Natural killer cell (primary cell): Measurements from ENCODE around the gene LCN9. TPM values are rescaled to one million over a fixed set of nuclear protein-coding genes. Genes with fewer than 3 reads are reported as not detected.

Source experiments
- ATAC-seq, 3 donors: fragments of 150-1000 bp in 2 of 3; fragments of 200-7000 bp in 1 of 3; cut with Tn5 transposase; 1 replicate in 1 of 3; 2 replicates in 2 of 3; pipeline ENCODE4 v1.10.0; 2021; ENCODE audit warnings: mild to moderate bottlenecking in 2 of 3, moderate library complexity in 2 of 3
- DNase-seq, 2 donors: peaks; one replicate each; pipeline versions ENCODE4 v3.0.0 to v3.0.0-alpha.2; 2013 to 2021; ENCODE audit warnings: mixed read lengths in 1 of 2
- H3K27ac ChIP-seq: one replicate; pipeline ENCODE4 v1.5.1; 2013; ENCODE audit warnings: mild to moderate bottlenecking, low read length
- H3K27me3 ChIP-seq: one replicate; pipeline ENCODE4 v1.6.1; 2013; ENCODE audit warnings: low read length; ENCODE audit not compliant: control insufficient read depth, insufficient read depth
- H3K36me3 ChIP-seq: one replicate; pipeline ENCODE4 v1.6.1; 2013; ENCODE audit warnings: low read length; ENCODE audit not compliant: control insufficient read depth, insufficient read depth
- H3K4me1 ChIP-seq: one replicate; pipeline ENCODE4 v1.6.1; 2013; ENCODE audit warnings: low read length; ENCODE audit not compliant: control insufficient read depth, insufficient read depth
- H3K4me3 ChIP-seq: one replicate; pipeline ENCODE4 v1.5.1; 2013; ENCODE audit warnings: low read length
- H3K9me3 ChIP-seq: one replicate; pipeline ENCODE4 v1.6.1; 2013; ENCODE audit warnings: low read length; ENCODE audit not compliant: control insufficient read depth, insufficient read depth
- H3K27ac Mint-ChIP-seq, 2 donors: one replicate each; pipeline ENCODE4 v1.8.0; 2022; ENCODE audit warnings: mild to moderate bottlenecking in 2 of 2, mixed read lengths in 2 of 2, moderate library complexity in 1 of 2
- H3K27me3 Mint-ChIP-seq, 2 donors: one replicate each; pipeline ENCODE4 v1.8.0; 2022; ENCODE audit warnings: low read depth in 2 of 2, mixed read lengths in 2 of 2
- H3K36me3 Mint-ChIP-seq: one replicate; pipeline ENCODE4 v1.8.0; 2022; ENCODE audit warnings: mixed read lengths
- H3K4me1 Mint-ChIP-seq, 2 donors: one replicate each; pipeline ENCODE4 v1.8.0; 2022; ENCODE audit warnings: mixed read lengths in 2 of 2
- H3K4me3 Mint-ChIP-seq: one replicate; pipeline ENCODE4 v1.8.0; 2022; ENCODE audit warnings: mild to moderate bottlenecking, moderate library complexity, mixed read lengths
- H3K9me3 Mint-ChIP-seq, 2 donors: one replicate each; pipeline ENCODE4 v1.8.0; 2022; ENCODE audit warnings: mixed read lengths in 2 of 2
- CTCF ChIP-seq: fragments of 200-600 bp; IDR thresholded peaks from one replicate; pipeline ENCODE4 v1.8.0; 2022; ENCODE audit warnings: antibody characterized with exemption
- WGBS: methylation state at CpG from one replicate; pipeline ENCODE4 v1.1.7; 2013; ENCODE audit warnings: missing lambda C conversion rate; ENCODE audit not compliant: insufficient coverage; 5-methylcytosine and 5-hydroxymethylcytosine counted together
- intact Hi-C: fragments of 100-400 bp; cut with micrococcal nuclease; formaldehyde crosslinking; loops from one replicate; pipeline ENCODE4 v1.14.2; 2022
- total RNA-seq, 4 donors: library from RNA; stranded (reverse); fragments of 120-200 nt in 1 of 4; gene quantifications; one replicate each; pipeline versions ENCODE4 v1.2.3 to v1.2.4, GENCODE V29; 2013 to 2022

Gene LCN9
- total RNA-seq, 3 donors from 2014 or later (not counting 1 experiment from before 2014, with no cell fraction given), result not detected

GRCh38 chr9:135615666-135616618 is 47.2 kb upstream of the LCN9 start:
- H3K27me3 ChIP-seq, result no peaks in the 10 kb centered on the region
- H3K27ac ChIP-seq, result no peak overlapping the region
- H3K4me3 Mint-ChIP-seq, result no peak overlapping the region
- no peak overlapping the region for H3K4me3 ChIP-seq
- no peaks in the 10 kb centered on the region for H3K4me1 Mint-ChIP-seq
- no peaks in the 10 kb centered on the region for H3K36me3 Mint-ChIP-seq
- intact Hi-C loops, result no loop called here
- no peaks in the 10 kb centered on the region for H3K9me3 ChIP-seq
- no peak for DNase-seq
- H3K27me3 Mint-ChIP-seq, result peaks cover 0 to 6% of the 10 kb centered on the region in 2 donors
- no peaks in the 10 kb centered on the region for H3K4me1 ChIP-seq
- no peak for ATAC-seq
- H3K27ac Mint-ChIP-seq, result no peak overlapping the region
- H3K9me3 Mint-ChIP-seq, result no peaks in the 10 kb centered on the region
- H3K36me3 ChIP-seq, result no peaks in the 10 kb centered on the region
- no peak for TF ChIP-seq CTCF
- WGBS, result 76% methylated on average over 31 of the region's 31 CpGs

GRCh38 chr9:135616619-135617537 is 46.2 kb upstream of the LCN9 start:
- Histone ChIP-seq H3K9me3 (no peaks in the 10 kb centered on the region), H3K4me1 (no peaks in the 10 kb centered on the region), H3K36me3 (no peaks in the 10 kb centered on the region), H3K4me3 (no peak overlapping the region), H3K27ac (no peak overlapping the region), H3K27me3 (no peaks in the 10 kb centered on the region)
- H3K27me3 Mint-ChIP-seq, result peaks cover 0 to 10% of the 10 kb centered on the region in 2 donors
- DNase-seq (no peak), ATAC-seq (no peak)
- H3K9me3 Mint-ChIP-seq, result no peaks in the 10 kb centered on the region
- no peak for TF ChIP-seq CTCF
- H3K4me1 Mint-ChIP-seq, result no peaks in the 10 kb centered on the region
- intact Hi-C loops, result no loop called here
- no peak overlapping the region for H3K27ac Mint-ChIP-seq
- H3K4me3 Mint-ChIP-seq, result no peak overlapping the region
- WGBS, result 85% methylated on average over 33 of the region's 34 CpGs
- H3K36me3 Mint-ChIP-seq, result no peaks in the 10 kb centered on the region

DNA sequence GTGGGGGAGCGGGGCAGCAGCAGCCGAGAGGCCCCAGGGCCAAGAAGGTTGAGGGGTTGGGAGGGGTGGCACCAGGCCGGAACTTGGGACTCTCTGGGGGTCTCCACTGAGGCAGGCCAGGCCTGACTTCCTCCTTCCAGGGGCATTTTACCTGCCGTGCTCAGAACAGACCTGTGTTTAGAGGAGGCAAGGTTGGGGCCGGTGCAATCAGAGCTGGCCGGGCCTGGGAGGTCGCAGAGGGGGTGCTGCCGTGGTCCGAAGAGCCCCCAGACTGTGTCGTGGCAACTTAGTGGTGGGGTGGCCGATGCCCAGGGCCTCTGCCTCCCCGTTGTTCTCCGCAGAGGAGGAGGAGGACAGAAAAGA is 45.6 kb upstream of the LCN9 start:
- no peak for TF ChIP-seq CTCF
- Mint-ChIP-seq H3K27ac (no peak overlapping the region), H3K4me3 (no peak overlapping the region), H3K9me3 (no peaks in the 10 kb centered on the region), H3K36me3 (no peaks in the 10 kb centered on the region), H3K4me1 (no peaks in the 10 kb centered on the region), H3K27me3 (peaks cover 0 to 10% of the 10 kb centered on the region in 2 donors)
- Histone ChIP-seq H3K27ac (no peak overlapping the region), H3K36me3 (no peaks in the 10 kb centered on the region), H3K27me3 (no peaks in the 10 kb centered on the region), H3K4me3 (no peak overlapping the region), H3K9me3 (no peaks in the 10 kb centered on the region), H3K4me1 (no peaks in the 10 kb centered on the region)
- ATAC-seq, result no peak
- DNase-seq, result no peak
- intact Hi-C loops, result no loop called here
- 84% methylated on average over 13 of the region's 13 CpGs for WGBS
